KBM-7 (cell line): Measurements from ENCODE around the gene CTRB1.
"Not testable (repeated sequence)": the region's sequence is repeated elsewhere in the genome, so short reads cannot be mapped to it uniquely, and the experiment has no call there.

ENCODE experiments used
- DNase-seq: peaks from one replicate; pipeline ENCODE4 v3.0.0-alpha.2; 2015
- in situ Hi-C: fragments of 300-500 bp; cut with MboI; formaldehyde crosslinking; loops from 2 replicates; pipeline ENCODE4 v1.14.3; 2020; ENCODE audit warnings: low sequenced_read_pairs, low pct_unique_long_range_greater_than_20kb, mixed read lengths

CTRB1 gene

GRCh38 chr16:75203096-75203495 lies 15.7 kb upstream of the CTRB1 start:
- DNase-seq = no peak

GRCh38 chr16:75203667-75204409 lies 14.9 kb upstream of the CTRB1 start:
- in situ Hi-C loops = loop anchor here (25.0 kb wide), 1 partner anchor 558 kb away; no protein-coding TSS in a partner anchor
- DNase-seq = no peak

More at GRCh38 chr16:75203096-75203495, 15.7 kb upstream of the CTRB1 start:
- in situ Hi-C loops = loop anchor here (25.0 kb wide), 1 partner anchor 559 kb away; no protein-coding TSS in a partner anchor

- in situ Hi-C loops = loop anchor here (25.0 kb wide), 1 partner anchor 558 kb away; no protein-coding TSS in a partner anchor
- no peak for DNase-seq
Observed at GRCh38 chr16:75204410-75204758, 14.4 kb upstream of the CTRB1 start.

- DNase-seq = not testable (repeated sequence)
- in situ Hi-C loops = loop anchor here (25.0 kb wide), 1 partner anchor 557 kb away; no protein-coding TSS in a partner anchor
Observed at GRCh38 chr16:75204905-75205304, 13.9 kb upstream of the CTRB1 start.

- in situ Hi-C loops = loop anchor here (25.0 kb wide), 1 partner anchor 557 kb away; no protein-coding TSS in a partner anchor
- not testable (repeated sequence) for DNase-seq
Observed at GRCh38 chr16:75205438-75205837, 13.3 kb upstream of the CTRB1 start.

GRCh38 chr16:75205961-75206748 lies 12.6 kb upstream of the CTRB1 start:
- not testable (repeated sequence) for DNase-seq
- in situ Hi-C loops = loop anchor here (25.0 kb wide), 1 partner anchor 556 kb away; no protein-coding TSS in a partner anchor

GRCh38 chr16:75206749-75207451 lies 11.9 kb upstream of the CTRB1 start, which contains the start of gene CTRB2:
Gene CTRB2 (minus strand): TSS chr16:75207161. CDS start chr16:75207141, 20 bp downstream.
- no peak for DNase-seq
- in situ Hi-C loops = loop anchor here (25.0 kb wide), 1 partner anchor 555 kb away; no protein-coding TSS in a partner anchor

GRCh38 chr16:75207831-75208230 lies 11.0 kb upstream of the CTRB1 start:
- DNase-seq = no peak

GRCh38 chr16:75208242-75208825 lies 10.5 kb upstream of the CTRB1 start:
- in situ Hi-C loops = loop anchor here (25.0 kb wide), 1 partner anchor 554 kb away; no protein-coding TSS in a partner anchor
- DNase-seq = no peak

More at GRCh38 chr16:75207831-75208230, 11.0 kb upstream of the CTRB1 start:
- in situ Hi-C loops = loop anchor here (25.0 kb wide), 1 partner anchor 554 kb away; no protein-coding TSS in a partner anchor

- DNase-seq = no peak
- in situ Hi-C loops = loop anchor here (25.0 kb wide), 1 partner anchor 553 kb away; no protein-coding TSS in a partner anchor
Observed at GRCh38 chr16:75208861-75209505, 9.8 kb upstream of the CTRB1 start.

- not testable (repeated sequence) for DNase-seq
- in situ Hi-C loops = loop anchor here (25.0 kb wide), 1 partner anchor 553 kb away; no protein-coding TSS in a partner anchor
Observed at GRCh38 chr16:75209514-75209913, 9.3 kb upstream of the CTRB1 start.

- DNase-seq = no peak
- in situ Hi-C loops = loop anchor here (25.0 kb wide), 1 partner anchor 552 kb away; no protein-coding TSS in a partner anchor
Observed at GRCh38 chr16:75209944-75210343, 8.8 kb upstream of the CTRB1 start.

- in situ Hi-C loops = loop anchor here (25.0 kb wide), 1 partner anchor 551 kb away; no protein-coding TSS in a partner anchor
- not testable (repeated sequence) for DNase-seq
Observed at GRCh38 chr16:75211286-75211685, 7.5 kb upstream of the CTRB1 start.

GRCh38 chr16:75216127-75216526 lies 2.7 kb upstream of the CTRB1 start:
- in situ Hi-C loops = loop anchor here (25.0 kb wide), 1 partner anchor 546 kb away; no protein-coding TSS in a partner anchor
- DNase-seq = no peak

- no peak for DNase-seq
- in situ Hi-C loops = loop anchor here (25.0 kb wide), 1 partner anchor 546 kb away; no protein-coding TSS in a partner anchor
Observed at GRCh38 chr16:75216576-75216975, 2.2 kb upstream of the CTRB1 start.

- no peak for DNase-seq
- in situ Hi-C loops = loop anchor here (25.0 kb wide), 1 partner anchor 545 kb away; no protein-coding TSS in a partner anchor
Observed at GRCh38 chr16:75217389-75217851, 1.4 kb upstream of the CTRB1 start.

- in situ Hi-C loops = loop anchor here (25.0 kb wide), 1 partner anchor 543 kb away; no protein-coding TSS in a partner anchor
- DNase-seq = no peak
Observed at GRCh38 chr16:75219088-75219487, 300 bp downstream of the CTRB1 start.
